HepG2 (cell line): ENCODE results near the gene SHISA5. TPM values are rescaled to one million over a fixed set of nuclear protein-coding genes. Genes with fewer than 3 reads are reported as not detected.

Experiments used
- ATAD3A ChIP-seq: sonication (generic); formaldehyde crosslinking; IDR thresholded peaks from 2 replicates; pipeline ENCODE4 v1.4.0; 2020; ENCODE audit warnings: missing genetic modification reagents
- CERS6 ChIP-seq: sonication (generic); formaldehyde crosslinking; IDR thresholded peaks from 2 replicates; pipeline ENCODE4 v1.5.0; 2020; ENCODE audit warnings: missing genetic modification reagents
- DRAP1 ChIP-seq: IDR thresholded peaks from 2 replicates; pipeline ENCODE4 v1.6.1; 2016; ENCODE audit warnings: missing genetic modification reagents, missing compliant biosample characterization
- IRF2 ChIP-seq: IDR thresholded peaks from 2 replicates; pipeline ENCODE4 v1.6.1; 2018; ENCODE audit warnings: missing genetic modification reagents, missing compliant biosample characterization
- KLF15 ChIP-seq: sonication (generic); formaldehyde crosslinking; IDR thresholded peaks from 2 replicates; pipeline ENCODE4 v1.8.1; 2023; ENCODE audit warnings: borderline replicate concordance, mild to moderate bottlenecking, inconsistent platforms, missing genetic modification reagents, mixed read lengths
- MAFF ChIP-seq: IDR thresholded peaks from 2 replicates; pipeline ENCODE4 v1.6.1; 2011; ENCODE audit warnings: low read depth, low read length, improper control_type of control experiment
- MEIS2 ChIP-seq: sonication (generic); formaldehyde crosslinking; IDR thresholded peaks from 2 replicates; pipeline ENCODE4 v1.9.0; 2021; ENCODE audit warnings: mild to moderate bottlenecking, missing genetic modification reagents
- NAIF1 ChIP-seq: sonication (generic); formaldehyde crosslinking; IDR thresholded peaks from 2 replicates; pipeline ENCODE4 v1.5.0; 2020; ENCODE audit warnings: mild to moderate bottlenecking, missing genetic modification reagents, borderline replicate concordance
- NFATC3 ChIP-seq: sonication (generic); formaldehyde crosslinking; IDR thresholded peaks from 2 replicates; pipeline ENCODE4 v1.5.1; 2020; ENCODE audit warnings: mild to moderate bottlenecking, missing genetic modification reagents
- NR2F6 ChIP-seq, 2 experiments: IDR thresholded peaks; 2 replicates each; pipeline ENCODE4 v1.6.1; 2016; ENCODE audit warnings: antibody characterized with exemption in 1 of 2, mild to moderate bottlenecking in 1 of 2
- SALL1 ChIP-seq: sonication (generic); formaldehyde crosslinking; IDR thresholded peaks from 2 replicates; pipeline ENCODE4 v1.8.0; 2022; ENCODE audit warnings: mild to moderate bottlenecking, missing genetic modification reagents
- SALL2 ChIP-seq: sonication (generic); formaldehyde crosslinking; IDR thresholded peaks from 2 replicates; pipeline ENCODE4 v1.8.1; 2023; ENCODE audit warnings: mild to moderate bottlenecking, missing genetic modification reagents, inconsistent platforms
- TBX2 ChIP-seq: sonication (generic); formaldehyde crosslinking; IDR thresholded peaks from 2 replicates; pipeline ENCODE4 v1.5.0; 2020; ENCODE audit warnings: missing genetic modification reagents, mild to moderate bottlenecking, borderline replicate concordance
- TCF7 ChIP-seq: sonication (generic); IDR thresholded peaks from 2 replicates; pipeline ENCODE4 v1.6.1; 2016; ENCODE audit warnings: antibody characterized with exemption, low read depth
- YEATS2 ChIP-seq: sonication (generic); formaldehyde crosslinking; IDR thresholded peaks from 2 replicates; pipeline ENCODE4 v1.4.0; 2020; ENCODE audit warnings: missing genetic modification reagents, borderline replicate concordance
- YY1 ChIP-seq: IDR thresholded peaks from 2 replicates; pipeline ENCODE4 v1.6.1; 2011; ENCODE audit warnings: low read length, low read depth, moderate library complexity, mild to moderate bottlenecking; ENCODE audit not compliant: insufficient read depth, insufficient replicate concordance
- ZFP41 ChIP-seq: sonication (generic); formaldehyde crosslinking; IDR thresholded peaks from 2 replicates; pipeline ENCODE4 v1.4.0; 2020; ENCODE audit warnings: mild to moderate bottlenecking, missing genetic modification reagents, borderline replicate concordance
- ZHX2 ChIP-seq, 2 experiments: sonication (generic) in 1 of 2; formaldehyde crosslinking in 1 of 2; IDR thresholded peaks; 2 replicates each; pipeline versions ENCODE4 v1.6.1 to v1.9.0; 2014 to 2022; ENCODE audit warnings: antibody characterized with exemption in 1 of 2, borderline replicate concordance in 1 of 2, inconsistent platforms in 1 of 2, low read depth in 1 of 2, missing genetic modification reagents in 1 of 2
- ZNF572 ChIP-seq: sonication (generic); formaldehyde crosslinking; IDR thresholded peaks from 2 replicates; pipeline ENCODE4 v1.5.1; 2020; ENCODE audit warnings: mild to moderate bottlenecking, missing genetic modification reagents
- ZNF607 ChIP-seq: sonication (generic); formaldehyde crosslinking; IDR thresholded peaks from 2 replicates; pipeline ENCODE4 v1.5.1; 2020; ENCODE audit warnings: missing genetic modification reagents, mild to moderate bottlenecking, borderline replicate concordance
- ZNF616 ChIP-seq: sonication (generic); formaldehyde crosslinking; IDR thresholded peaks from 2 replicates; pipeline ENCODE4 v1.5.0; 2020; ENCODE audit warnings: low read depth, mild to moderate bottlenecking, missing genetic modification reagents
- ZNF644 ChIP-seq: IDR thresholded peaks from 2 replicates; pipeline ENCODE4 v1.6.1; 2016; ENCODE audit warnings: low read depth
- ZNF720 ChIP-seq: sonication (generic); formaldehyde crosslinking; IDR thresholded peaks from 2 replicates; pipeline ENCODE4 v1.4.0; 2020; ENCODE audit warnings: missing genetic modification reagents
- polyA plus RNA-seq, 8 experiments: library from polyadenylated mRNA; depleted of rRNA in 3 of 8; stranded (reverse) in 7 of 8; unstranded in 1 of 8; fragments of >200 nt; fragmentation: Illumina TruSeq in 4 of 8; extraction: Trizol in 4 of 8; gene quantifications; 2 replicates each; pipeline versions ENCODE4 v1.2.1 to v1.2.3, GENCODE V29; 2011 to 2016; ENCODE audit warnings: low read depth in 4 of 8, missing spikeins in 1 of 8, mixed read lengths in 1 of 8; ENCODE audit not compliant: insufficient read depth in 1 of 8
- total RNA-seq, 5 experiments: library from RNA; depleted of rRNA; stranded (reverse); fragments of >200 nt; fragmentation: Illumina TruSeq; extraction: Trizol; gene quantifications; 2 replicates each; pipeline ENCODE4 v1.2.3, GENCODE V29; 2016; ENCODE audit warnings: low read depth in 1 of 5

Gene SHISA5
- total and polyA plus RNA-seq, 2 of the 13 experiments (the other 11 are each of a cell fraction or from before 2014, with no cell fraction given) = 75.8 to 91.4 TPM

DNA sequence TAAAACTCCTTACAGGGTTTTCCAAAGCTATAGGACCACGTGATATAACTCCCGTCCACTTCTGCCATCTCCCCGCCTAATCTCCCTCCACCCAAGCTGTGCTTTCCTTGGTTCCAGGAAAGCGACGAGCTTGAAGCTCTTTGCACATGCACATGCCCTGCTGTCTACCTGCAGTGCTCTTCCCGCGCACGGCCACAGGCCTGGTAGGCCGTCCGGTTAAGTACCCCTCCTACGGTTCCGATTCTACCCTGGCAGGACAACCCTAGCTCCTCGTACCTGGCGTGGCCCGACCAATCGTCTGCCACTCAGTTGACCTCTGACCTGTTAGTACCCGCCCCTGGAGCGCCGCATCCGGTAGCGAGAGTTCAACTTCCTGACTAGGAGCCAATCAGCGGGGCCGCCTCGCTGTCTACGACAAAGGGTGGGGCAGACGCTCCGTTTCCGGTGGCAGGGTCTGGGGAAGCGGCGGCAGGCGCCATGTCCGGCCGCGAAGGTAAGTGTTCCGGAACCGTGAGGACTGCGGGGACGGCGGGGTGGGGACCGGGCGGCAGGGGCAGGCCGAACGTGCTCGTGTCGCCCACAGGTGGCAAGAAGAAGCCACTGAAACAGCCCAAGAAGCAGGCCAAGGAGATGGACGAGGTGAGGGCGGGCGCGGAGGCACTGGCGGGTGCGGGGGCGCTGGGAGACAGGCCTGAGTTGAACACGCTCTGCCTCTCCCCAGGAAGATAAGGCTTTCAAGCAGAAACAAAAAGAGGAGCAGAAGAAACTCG, 64.0 kb downstream of the SHISA5 start, which contains the start of the genes CCDC51 and TMA7 (continued):
- peak; percentile 83 for TF ChIP-seq DRAP1
- TF ChIP-seq ZNF644 (CRISPR knock-in tag) = 0 out of 2 replicates have a peak, but pooled peaks have one; percentile 40
- peak; percentile 88 for TF ChIP-seq ZNF607 (CRISPR knock-in tag)
- TF ChIP-seq ZFP41 (CRISPR knock-in tag) = no peak
- peak; percentile 52; the same call in 1 of the 2 replicates for TF ChIP-seq NAIF1 (CRISPR knock-in tag)
- no peak for TF ChIP-seq ATAD3A (CRISPR knock-in tag)
- peak; percentile 86 for TF ChIP-seq NR2F6 (IDR thresholded peaks at IDR 0.05)
- peak; percentile 86 for TF ChIP-seq NR2F6 (CRISPR knock-in tag; IDR thresholded peaks at IDR 0.05)
- no peak for TF ChIP-seq MAFF
- 0 out of 2 replicates have a peak, but pooled peaks have one; percentile 23 for TF ChIP-seq ZNF572
- no peak for TF ChIP-seq TCF7
- peak; percentile 89 for TF ChIP-seq YEATS2 (CRISPR knock-in tag)
- no peak for TF ChIP-seq NFATC3 (CRISPR knock-in tag)
- peak; percentile 88 for TF ChIP-seq ZNF616 (CRISPR knock-in tag)
- no peak for TF ChIP-seq CERS6 (CRISPR knock-in tag)
- peak; percentile 92 for TF ChIP-seq TBX2 (CRISPR knock-in tag)
- no peak for TF ChIP-seq ZNF720 (CRISPR knock-in tag)
- TF ChIP-seq IRF2 = peak; percentile 70; the same call in 1 of the 2 replicates
- peak; percentile 78 for TF ChIP-seq SALL1 (CRISPR knock-in tag)
- TF ChIP-seq SALL2 (CRISPR knock-in tag) = peak; percentile 43; the same call in 1 of the 2 replicates
- TF ChIP-seq ZHX2 (IDR thresholded peaks at IDR 0.05; ENCODE audit: low read depth) = peak; percentile 77; the same call in 1 of the 2 replicates
- TF ChIP-seq ZHX2 (CRISPR knock-in tag; IDR thresholded peaks at IDR 0.05; ENCODE audit: borderline replicate concordance) = no peak
- TF ChIP-seq KLF15 (CRISPR knock-in tag) = peak; percentile 65; the same call in 1 of the 2 replicates
- peak; percentile 91 for TF ChIP-seq YY1
- no peak; the same call in 1 of the 2 replicates for TF ChIP-seq MEIS2
